ENCODE data around the gene NR1H2. TPM values are rescaled to one million over a fixed set of nuclear protein-coding genes. Genes with fewer than 3 reads are reported as not detected.

The NR1H2 gene
- total RNA-seq, 2 donors from 2014 or later: 97.0 to 121 TPM

GRCh38 chr19:50425581-50425980 is 49.3 kb downstream of the NR1H2 start:
- no peak for TF ChIP-seq CTCF (IDR thresholded peaks at IDR 0.05)
- H3K9me3 ChIP-seq: no peaks in the 10 kb centered on the region
- no peak overlapping the region for H3K4me3 ChIP-seq
- no peak overlapping the region for H3K27ac ChIP-seq
- H3K27me3 ChIP-seq: no peaks in the 10 kb centered on the region
- H3K4me1 ChIP-seq: peaks cover 0 to 8% of the 10 kb centered on the region in 2 donors
- no peak for DNase-seq (ENCODE audit: low spot score)
- no peaks in the 10 kb centered on the region for H3K36me3 ChIP-seq

- peak overlapping the region in 1 of 2 donors; percentile 31 for H3K4me3 ChIP-seq
- H3K27me3 ChIP-seq: peaks cover 0 to 2% of the 10 kb centered on the region in 2 donors
- H3K9me3 ChIP-seq: no peaks in the 10 kb centered on the region
- no peak overlapping the region for H3K27ac ChIP-seq
- H3K36me3 ChIP-seq: no peaks in the 10 kb centered on the region
- DNase-seq (ENCODE audit: low spot score): no peak
- no peak for TF ChIP-seq CTCF (IDR thresholded peaks at IDR 0.05)
- peaks cover 0 to 21% of the 10 kb centered on the region in 2 donors for H3K4me1 ChIP-seq
These were observed 51.2 kb downstream of the NR1H2 start for GRCh38 chr19:50427318-50427925.

- Histone ChIP-seq H3K4me3 (peak overlapping the region in 1 of 2 donors; percentile 31), H3K4me1 (peaks cover 0 to 25% of the 10 kb centered on the region in 2 donors), H3K27me3 (peaks cover 0 to 7% of the 10 kb centered on the region in 2 donors), H3K9me3 (no peaks in the 10 kb centered on the region), H3K36me3 (no peaks in the 10 kb centered on the region), H3K27ac (no peak overlapping the region)
- no peak for TF ChIP-seq CTCF (IDR thresholded peaks at IDR 0.05)
- peak; percentile 89 for DNase-seq (ENCODE audit: low spot score)
These were observed 51.8 kb downstream of the NR1H2 start for GRCh38 chr19:50427997-50428425.

GRCh38 chr19:50428772-50429463 is 52.7 kb downstream of the NR1H2 start:
- no peaks in the 10 kb centered on the region for H3K9me3 ChIP-seq
- H3K4me1 ChIP-seq: peaks cover 0 to 25% of the 10 kb centered on the region in 2 donors
- no peak for DNase-seq (ENCODE audit: low spot score)
- H3K27me3 ChIP-seq: peaks cover 0 to 7% of the 10 kb centered on the region in 2 donors
- no peak for TF ChIP-seq CTCF (IDR thresholded peaks at IDR 0.05)
- H3K36me3 ChIP-seq: no peaks in the 10 kb centered on the region
- no peak overlapping the region for H3K27ac ChIP-seq
- no peak overlapping the region for H3K4me3 ChIP-seq

- H3K27ac ChIP-seq: peak overlapping the region in 1 of 2 donors; percentile 42
- DNase-seq (ENCODE audit: low spot score): no peak
- H3K27me3 ChIP-seq: peaks cover 0 to 7% of the 10 kb centered on the region in 2 donors
These were observed 54.7 kb downstream of the NR1H2 start for GRCh38 chr19:50430888-50431342.

More at GRCh38 chr19:50430888-50431342, 54.7 kb downstream of the NR1H2 start:
- Histone ChIP-seq H3K9me3 (no peaks in the 10 kb centered on the region), H3K36me3 (no peaks in the 10 kb centered on the region), H3K4me1 (peaks cover 0 to 25% of the 10 kb centered on the region in 2 donors), H3K4me3 (peak overlapping the region; percentile 59 to 66)
- no peak for TF ChIP-seq CTCF (IDR thresholded peaks at IDR 0.05)

Measured in right atrium auricular region (tissue), 2 donors.